LNCaP clone FGC (cell line): ENCODE data around the gene MAPK12.
A peak's percentile ranks its signal among the peaks of the same experiment; 100 is the strongest.

Experiments used
- DNase-seq: peaks from one replicate; pipeline ENCODE4 v3.0.0-alpha.2; 2011; ENCODE audit warnings: low read depth
- H3K4me3 ChIP-seq: 2 replicates; pipeline ENCODE4 v1.5.1; 2011; ENCODE audit warnings: mild to moderate bottlenecking, low read depth, low read length, control low read depth
- TF ChIP-seq, protein P1 (sequence below): IDR thresholded peaks from 2 replicates; pipeline ENCODE4 v1.5.1; 2012; ENCODE audit warnings: mild to moderate bottlenecking; ENCODE audit not compliant: control insufficient read depth, insufficient read depth; ENCODE audit errors: extremely low read depth

The MAPK12 gene

DNA sequence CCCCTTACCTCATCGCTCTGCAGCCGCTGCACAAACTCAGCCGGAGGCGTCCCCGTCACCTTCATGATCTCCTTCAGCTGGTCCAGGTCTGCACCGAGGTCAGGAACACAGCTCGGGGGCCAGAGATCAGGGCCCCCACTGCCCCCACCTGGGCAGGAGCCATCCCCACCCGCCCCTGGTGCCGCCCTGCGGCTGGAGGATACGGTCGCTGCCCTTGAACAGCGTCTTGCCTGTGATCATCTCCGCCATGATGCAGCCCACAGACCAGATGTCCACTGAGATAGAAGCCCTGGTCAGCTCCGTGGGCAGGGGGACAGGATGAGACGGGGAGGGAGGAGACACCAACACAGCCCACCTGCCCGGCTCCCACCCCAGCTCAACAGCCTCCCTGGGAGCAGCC is 5.9 kb downstream of the MAPK12 start:
- no peak for DNase-seq
- no peak overlapping the region for H3K4me3 ChIP-seq
- TF ChIP-seq, protein P1, sequence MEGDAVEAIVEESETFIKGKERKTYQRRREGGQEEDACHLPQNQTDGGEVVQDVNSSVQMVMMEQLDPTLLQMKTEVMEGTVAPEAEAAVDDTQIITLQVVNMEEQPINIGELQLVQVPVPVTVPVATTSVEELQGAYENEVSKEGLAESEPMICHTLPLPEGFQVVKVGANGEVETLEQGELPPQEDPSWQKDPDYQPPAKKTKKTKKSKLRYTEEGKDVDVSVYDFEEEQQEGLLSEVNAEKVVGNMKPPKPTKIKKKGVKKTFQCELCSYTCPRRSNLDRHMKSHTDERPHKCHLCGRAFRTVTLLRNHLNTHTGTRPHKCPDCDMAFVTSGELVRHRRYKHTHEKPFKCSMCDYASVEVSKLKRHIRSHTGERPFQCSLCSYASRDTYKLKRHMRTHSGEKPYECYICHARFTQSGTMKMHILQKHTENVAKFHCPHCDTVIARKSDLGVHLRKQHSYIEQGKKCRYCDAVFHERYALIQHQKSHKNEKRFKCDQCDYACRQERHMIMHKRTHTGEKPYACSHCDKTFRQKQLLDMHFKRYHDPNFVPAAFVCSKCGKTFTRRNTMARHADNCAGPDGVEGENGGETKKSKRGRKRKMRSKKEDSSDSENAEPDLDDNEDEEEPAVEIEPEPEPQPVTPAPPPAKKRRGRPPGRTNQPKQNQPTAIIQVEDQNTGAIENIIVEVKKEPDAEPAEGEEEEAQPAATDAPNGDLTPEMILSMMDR = no peak

DNA sequence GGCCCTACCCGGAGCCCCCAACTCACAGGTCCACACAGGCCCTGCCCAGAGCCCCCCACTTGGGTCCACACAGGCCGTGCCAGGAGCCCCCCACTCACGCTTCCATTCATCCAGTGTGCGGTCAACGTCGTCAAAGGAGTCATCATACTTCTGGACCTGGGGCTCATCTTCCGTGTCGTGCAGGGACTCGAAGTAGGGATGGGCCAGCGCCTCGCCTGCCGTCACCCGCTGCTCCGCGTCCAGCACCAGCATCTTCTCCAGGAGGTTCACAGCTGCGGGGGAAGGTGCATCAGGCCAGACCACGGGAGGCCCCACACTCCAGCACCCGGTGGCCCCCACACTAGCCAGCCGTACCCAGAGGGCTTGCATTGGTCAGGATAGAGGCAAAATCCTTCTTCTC is 6.4 kb downstream of the MAPK12 start:
- no peak overlapping the region for H3K4me3 ChIP-seq
- TF ChIP-seq, protein P1 = no peak
- DNase-seq = no peak

DNA sequence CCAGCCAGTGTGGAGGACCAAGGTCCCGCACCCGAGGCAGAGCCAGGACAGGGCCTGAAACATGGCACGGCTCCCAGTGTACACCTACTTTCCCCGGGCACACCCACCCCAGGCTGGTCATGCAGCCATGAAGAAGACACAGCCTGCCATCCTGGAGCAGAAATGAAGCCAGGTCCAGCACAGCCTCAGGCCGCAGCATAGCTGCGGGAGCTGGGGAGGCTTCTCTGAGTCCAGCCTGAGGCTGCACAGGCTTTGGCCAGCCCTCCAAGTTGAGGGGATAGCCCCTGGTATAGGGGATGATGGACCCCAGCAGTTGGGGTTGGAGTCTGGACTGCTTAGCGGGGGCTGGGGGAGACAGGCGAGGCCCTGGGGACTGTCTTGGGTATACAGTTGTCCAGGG is 7.5 kb downstream of the MAPK12 start:
- no peak for DNase-seq
- TF ChIP-seq, protein P1 = no peak
- H3K4me3 ChIP-seq = no peak overlapping the region

DNA sequence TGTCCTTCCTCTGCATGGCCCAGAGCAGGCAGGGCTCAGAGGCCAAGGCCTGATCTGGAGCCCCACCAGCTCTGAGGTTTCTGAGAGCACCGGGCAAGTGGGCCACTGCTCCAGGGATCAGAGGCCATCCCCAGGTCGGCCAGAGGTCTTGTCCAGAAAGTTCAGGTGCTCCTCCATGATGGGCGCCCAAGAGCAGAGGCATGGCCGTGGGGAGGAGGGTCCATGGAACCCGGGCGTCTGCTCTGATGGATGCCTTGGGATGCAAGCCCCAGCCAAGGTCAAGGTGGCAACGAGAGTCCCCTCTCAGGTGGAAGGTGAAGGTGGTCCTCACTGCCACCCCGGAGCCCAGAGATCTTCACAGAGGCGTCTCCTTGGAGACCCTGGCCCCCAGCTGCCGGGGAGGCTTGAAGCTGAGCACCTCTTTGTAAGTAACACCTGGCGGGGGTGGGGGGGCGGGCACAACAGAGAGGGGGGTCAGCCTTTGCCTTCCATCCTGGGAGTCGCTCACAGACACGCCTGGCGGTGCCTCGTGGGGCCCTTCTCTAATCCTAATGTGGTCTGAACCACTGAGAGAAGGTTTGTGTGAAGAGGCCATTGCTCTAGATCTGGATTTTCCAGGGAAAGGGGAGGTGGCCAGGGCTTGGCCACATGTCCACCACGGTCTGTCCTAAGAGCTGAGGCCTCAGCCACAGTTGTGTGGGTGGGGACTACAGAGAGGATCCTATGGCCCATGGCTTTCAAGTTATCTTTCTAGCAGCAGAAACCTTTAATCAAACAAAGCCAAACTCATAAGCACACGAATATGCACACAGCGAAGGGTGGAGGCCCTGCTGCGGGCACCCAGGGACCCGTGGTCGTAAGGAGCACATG is 8.2 kb downstream of the MAPK12 start:
- H3K4me3 ChIP-seq = no peak overlapping the region
- TF ChIP-seq, protein P1 = no peak
- DNase-seq = no peak

DNA sequence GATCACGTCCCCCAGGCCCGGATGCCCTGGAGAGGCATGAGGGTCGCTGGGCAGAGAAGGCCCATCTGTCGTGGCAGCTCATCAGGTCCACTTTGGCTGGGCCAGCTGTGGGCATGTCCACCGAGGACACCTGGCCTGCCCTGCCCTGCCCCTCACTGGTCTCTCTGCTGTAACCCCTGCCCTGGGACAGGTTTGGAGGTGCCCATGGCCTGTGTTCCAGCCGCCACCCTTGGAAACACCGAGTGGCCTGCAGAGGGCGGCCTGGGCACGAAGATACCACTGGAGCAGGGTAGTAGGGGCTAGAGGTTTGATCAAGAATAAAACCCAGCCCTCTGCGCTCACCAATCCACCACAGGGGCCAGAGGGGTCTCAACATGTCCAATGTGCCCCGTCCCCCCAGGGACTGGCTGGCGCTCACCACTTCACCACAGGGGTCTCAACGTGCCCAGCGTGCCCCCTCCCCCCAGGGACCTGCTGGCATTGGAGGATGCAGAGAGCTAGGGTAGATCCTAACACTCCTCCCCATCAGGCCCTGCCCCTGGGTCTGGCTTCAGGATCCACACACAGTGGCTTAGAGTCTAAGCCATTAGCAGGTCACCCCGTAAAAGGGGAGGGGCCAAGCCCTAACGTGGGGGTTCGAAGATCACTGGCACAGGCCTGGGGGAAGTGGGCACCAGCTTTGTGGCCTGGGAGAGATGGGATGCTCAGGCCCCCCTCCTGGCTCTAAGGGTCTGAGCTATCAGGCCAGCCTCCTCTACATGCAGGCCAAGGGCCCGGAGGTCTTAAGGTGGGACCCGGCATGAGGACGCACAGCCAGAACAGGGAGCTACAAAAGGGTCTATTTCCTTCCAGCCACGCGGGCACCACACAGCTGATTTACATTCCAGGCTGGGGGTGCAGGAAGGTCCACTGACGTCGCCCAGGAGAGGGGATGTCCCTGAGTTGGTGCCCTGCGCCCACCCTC is 9.1 kb downstream of the MAPK12 start:
- TF ChIP-seq, protein P1 = peak; percentile 69
- DNase-seq = no peak
- H3K4me3 ChIP-seq = no peak overlapping the region

DNA sequence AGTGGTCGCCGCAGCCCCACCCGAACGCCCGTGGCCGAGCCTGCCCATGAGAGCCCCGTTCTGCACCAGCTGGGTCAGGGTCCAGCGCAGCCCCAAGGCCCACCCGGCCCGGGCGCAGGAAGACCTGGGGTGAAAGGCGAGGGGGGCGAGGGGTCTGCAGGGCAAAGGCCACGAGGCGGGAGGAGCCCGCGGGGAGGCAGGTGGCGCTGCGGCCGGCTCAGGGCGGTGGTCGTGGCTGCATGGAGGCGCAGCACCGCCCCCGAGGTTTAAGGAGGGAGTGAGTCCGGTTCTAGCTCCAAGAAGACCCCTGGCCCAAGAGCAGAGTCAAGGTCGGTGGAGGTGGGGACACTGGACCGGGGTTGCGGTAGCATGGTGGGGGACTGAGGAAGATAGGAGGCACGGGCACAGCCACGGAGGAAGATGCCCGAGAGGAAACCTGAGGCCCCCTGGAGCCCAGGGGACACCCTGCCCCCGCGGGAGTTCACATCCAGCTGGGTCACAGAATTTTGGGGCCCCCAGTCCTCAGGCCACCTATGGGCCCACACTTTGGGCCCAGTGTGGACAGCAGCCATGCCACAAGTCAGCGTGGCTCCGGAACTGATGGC is 9.9 kb downstream of the MAPK12 start:
- no peak for DNase-seq
- H3K4me3 ChIP-seq = peak overlapping the region; percentile 79

More for the DNA sequence above, 9.9 kb downstream of the MAPK12 start:
- TF ChIP-seq, protein P1 = 0 out of 2 replicates have a peak, but pooled peaks have one; percentile 4
